ENCODE results near the gene ANKRD29. TPM values are rescaled to one million over a fixed set of nuclear protein-coding genes. Genes with fewer than 3 reads are reported as not detected.

The ANKRD29 gene
- total RNA-seq, 1 experiment from 2014 or later: 12.3 TPM

DNA sequence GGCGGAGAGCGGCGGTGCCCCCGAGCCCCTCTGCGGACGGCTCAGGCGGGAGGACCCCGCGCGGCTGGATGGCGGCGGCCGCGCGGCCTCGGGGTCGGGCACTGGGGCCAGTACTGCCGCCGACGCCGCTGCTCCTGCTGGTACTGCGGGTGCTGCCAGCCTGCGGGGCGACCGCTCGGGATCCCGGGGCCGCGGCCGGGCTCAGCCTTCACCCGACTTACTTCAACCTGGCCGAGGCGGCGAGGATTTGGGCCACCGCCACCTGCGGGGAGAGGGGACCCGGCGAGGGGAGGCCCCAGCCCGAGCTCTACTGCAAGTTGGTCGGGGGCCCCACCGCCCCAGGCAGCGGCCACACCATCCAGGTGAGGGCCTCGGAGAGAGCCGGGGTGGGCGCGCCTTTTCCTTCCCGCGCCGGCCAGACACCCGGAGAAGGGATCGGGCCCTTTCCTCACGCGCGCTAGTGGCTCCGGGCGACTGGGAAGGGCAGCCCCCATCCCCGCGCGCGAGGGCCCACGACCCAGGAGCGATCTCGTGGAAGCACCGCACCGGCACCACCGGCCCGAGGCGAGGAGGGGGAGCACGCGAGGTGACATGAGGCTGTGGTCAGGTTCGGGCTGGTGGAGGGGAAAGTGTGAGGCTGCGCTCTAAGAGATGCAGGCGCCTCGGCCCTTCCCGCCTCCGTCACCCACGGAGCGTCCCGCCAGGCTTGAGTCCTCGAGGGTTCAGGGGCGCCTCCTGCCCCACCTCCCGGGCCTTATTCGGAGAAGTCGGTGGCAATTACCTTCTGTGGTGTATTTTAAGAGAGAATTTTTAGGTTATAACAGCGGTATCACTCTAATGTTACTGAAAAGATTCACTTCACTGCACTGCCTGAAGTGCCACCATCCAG lies 27.1 kb upstream of the ANKRD29 start:
- DNase-seq: no peak
- Histone ChIP-seq H3K4me3 (peak overlapping the region; percentile 63), H3K36me3 (peaks cover 12% of the 10 kb centered on the region), H3K27me3 (no peaks in the 10 kb centered on the region), H3K9me3 (no peaks in the 10 kb centered on the region)

DNA sequence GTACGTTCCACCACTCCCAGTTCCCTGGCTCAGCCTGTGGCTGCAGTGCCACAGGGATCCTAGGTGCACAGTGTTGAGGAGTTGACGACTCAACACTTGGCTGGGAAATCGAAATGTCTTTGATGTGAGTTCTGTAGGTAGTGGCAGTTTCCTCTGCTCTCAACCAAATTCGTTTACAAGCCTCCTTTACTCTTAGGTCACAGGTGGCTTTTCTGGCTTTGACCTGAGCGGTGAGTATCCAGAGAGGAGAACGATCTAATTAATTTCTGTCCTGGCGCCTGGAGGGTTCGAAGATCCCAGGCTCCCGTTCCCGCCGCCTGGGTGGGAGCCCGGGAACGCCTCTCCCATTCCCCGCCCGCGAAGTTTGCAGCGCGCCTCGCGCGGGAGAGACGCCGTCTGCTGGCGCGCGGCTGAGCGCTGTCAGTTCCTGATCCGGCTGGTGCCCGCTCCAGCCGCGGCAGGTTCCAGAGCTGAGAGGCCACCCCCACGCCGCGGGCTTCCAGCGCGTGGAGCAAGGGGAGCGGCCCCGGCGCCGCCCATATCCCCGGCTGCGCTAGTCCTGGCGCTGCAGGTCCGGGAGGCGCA lies 26.4 kb upstream of the ANKRD29 start, which contains the start of gene LAMA3:
Gene LAMA3, plus strand, starts transcription at position 423 of the 585 bp plus-strand sequence. CDS start 231 bp downstream, outside the sequence.
- peak; percentile 80 for DNase-seq
- H3K27me3 ChIP-seq: no peaks in the 10 kb centered on the region
- H3K4me3 ChIP-seq: peak within 1 kb of the TSS; percentile 63
- H3K36me3 ChIP-seq: peaks cover 6% of the 10 kb centered on the region
- H3K9me3 ChIP-seq: no peaks in the 10 kb centered on the region

DNA sequence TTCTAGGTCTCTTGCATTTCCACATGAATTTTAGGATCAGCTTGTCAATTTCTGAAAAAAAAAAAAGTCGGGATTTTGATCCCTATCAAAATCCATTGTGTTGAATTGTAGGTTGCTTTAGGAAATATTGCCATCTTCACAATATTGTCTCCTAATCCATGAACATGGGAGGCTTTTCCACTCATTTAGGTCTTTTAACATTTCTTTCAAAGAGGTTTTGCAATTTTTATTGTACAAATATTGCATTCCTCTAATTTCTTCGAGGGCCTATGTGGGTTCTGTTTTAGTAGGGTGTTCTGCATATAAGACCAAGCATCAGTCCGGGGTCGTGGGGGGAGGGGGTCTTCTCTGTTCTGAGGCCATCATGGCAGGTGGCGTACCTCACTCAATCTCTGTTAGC lies 25.8 kb upstream of the ANKRD29 start:
- DNase-seq: no peak
- peak overlapping the region; percentile 63 for H3K4me3 ChIP-seq
- H3K36me3 ChIP-seq: peaks cover under 1% of the 10 kb centered on the region

DNA sequence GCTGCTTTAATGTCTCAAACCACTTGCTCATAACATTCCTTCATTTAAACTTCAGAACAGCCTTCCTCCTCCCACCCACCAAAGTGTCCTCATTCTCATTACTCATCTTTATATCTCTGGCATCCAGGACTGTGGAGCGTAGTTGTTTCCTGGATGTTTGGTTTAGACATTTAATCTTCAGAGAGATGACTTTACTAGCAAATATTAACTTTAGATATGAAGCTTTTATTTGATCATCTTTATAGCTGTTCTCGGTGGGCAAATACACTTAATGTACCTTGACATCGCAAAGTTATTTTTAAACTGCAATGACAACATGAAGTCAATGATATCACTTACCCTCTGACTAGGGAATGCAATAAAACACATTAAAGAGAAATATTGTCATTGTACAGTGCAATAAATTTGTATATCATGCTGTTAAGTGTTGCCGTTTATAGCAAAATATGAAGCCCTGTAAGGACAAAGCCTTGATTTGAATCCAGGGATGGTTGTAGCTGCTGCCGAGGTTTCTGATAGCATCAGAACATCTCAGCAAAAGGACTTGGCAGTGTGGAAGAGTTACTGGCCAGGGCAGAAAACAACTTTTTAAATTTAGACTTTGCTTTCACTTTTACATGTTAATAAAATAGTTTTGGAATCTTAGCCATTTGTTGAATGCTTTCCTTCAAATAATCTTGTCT lies 21.9 kb upstream of the ANKRD29 start:
- H3K4me3 ChIP-seq: peak overlapping the region; percentile 1; the same call in 1 of the 2 replicates
- H3K36me3 ChIP-seq: no peaks in the 10 kb centered on the region
- no peaks in the 10 kb centered on the region for H3K27me3 ChIP-seq
- peak; percentile 39 for DNase-seq
- no peaks in the 10 kb centered on the region for H3K9me3 ChIP-seq

More for the DNA sequence above, 25.8 kb upstream of the ANKRD29 start:
- no peaks in the 10 kb centered on the region for H3K9me3 ChIP-seq
- H3K27me3 ChIP-seq: no peaks in the 10 kb centered on the region

DNA sequence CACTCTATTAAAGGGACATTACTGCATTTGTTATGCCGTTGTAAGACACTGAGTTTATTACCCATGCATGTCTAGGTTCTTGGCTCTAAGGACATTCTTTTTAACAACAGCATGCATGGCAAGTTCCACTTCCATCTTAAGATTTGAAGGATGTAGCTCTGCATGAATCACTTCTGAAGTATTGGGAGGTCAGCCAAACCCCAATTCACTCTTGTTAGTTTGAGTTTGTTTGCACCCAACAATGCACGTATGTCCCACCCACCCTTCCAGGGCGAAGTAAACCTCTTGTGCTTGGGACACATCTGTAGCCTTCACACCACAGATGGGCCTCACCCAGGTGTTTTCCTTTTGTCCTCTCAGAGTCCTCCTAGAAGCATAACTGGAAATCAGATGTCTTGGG lies 21.0 kb upstream of the ANKRD29 start:
- DNase-seq: peak; percentile 31
- Histone ChIP-seq H3K36me3 (no peaks in the 10 kb centered on the region), H3K27me3 (no peaks in the 10 kb centered on the region), H3K9me3 (no peaks in the 10 kb centered on the region; the same call in 1 of the 2 replicates), H3K4me3 (no peak overlapping the region)

DNA sequence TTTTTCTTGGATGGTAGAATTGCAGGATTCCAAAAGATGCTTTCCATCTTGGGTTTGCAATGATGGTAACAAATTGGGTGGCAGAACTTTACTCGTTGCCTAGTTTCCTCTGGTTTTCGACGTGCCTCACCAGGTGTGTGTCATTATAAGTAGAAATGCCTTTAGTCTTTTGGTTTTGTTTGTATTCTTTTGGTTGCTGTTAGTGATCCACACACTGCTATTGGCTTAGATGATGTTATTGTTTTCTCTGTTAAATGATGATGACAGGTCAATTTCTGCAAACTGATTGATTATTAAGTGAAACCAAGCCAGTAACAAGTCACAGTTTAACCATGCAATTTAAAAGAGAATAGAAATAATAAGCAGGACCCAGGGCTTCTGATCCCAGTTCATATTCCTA lies 20.4 kb upstream of the ANKRD29 start:
- Histone ChIP-seq H3K27me3 (no peaks in the 10 kb centered on the region), H3K36me3 (no peaks in the 10 kb centered on the region), H3K9me3 (no peaks in the 10 kb centered on the region; the same call in 1 of the 2 replicates), H3K4me3 (no peak overlapping the region)
- no peak for DNase-seq

DNA sequence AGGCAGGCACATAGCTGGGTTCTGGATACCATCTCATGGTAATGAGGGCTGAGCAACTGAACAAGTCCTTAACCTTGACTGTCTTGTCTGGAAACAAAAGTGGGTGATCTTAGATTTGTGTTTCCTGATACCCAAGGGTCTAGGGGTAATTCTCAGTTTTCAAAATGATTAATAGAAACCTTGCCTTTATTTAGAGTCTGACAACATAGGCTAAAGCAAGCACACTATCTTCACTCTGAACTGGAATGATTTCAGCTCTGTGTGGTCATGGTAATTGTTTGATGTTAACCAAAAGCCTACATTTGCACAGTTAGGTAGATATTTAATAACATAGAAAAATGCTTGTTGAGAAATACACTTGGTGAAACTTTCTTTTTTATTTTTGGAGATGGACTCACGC lies 19.8 kb upstream of the ANKRD29 start:
- no peak for DNase-seq
- H3K9me3 ChIP-seq: no peaks in the 10 kb centered on the region; the same call in 1 of the 2 replicates
- H3K36me3 ChIP-seq: no peaks in the 10 kb centered on the region
- H3K27me3 ChIP-seq: no peaks in the 10 kb centered on the region
- no peak overlapping the region for H3K4me3 ChIP-seq

DNA sequence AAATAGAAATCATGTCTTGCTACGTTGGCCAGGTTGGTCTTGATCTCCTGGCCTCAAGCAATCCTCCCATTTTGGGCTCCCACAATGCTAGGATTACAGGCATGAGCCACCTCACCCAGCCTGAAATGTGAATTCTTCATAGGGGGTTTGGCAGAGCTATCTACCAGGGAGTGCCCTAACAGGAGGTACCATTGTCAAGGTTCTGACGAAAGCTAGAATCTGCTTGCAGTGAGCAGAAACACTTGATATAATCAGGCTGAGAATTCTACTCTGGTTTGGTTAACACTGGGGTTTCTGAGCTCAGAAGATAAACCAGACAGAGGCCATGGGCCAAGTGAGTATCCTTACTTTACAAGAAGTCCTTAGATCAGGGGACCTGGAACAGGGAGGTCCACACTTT lies 19.3 kb upstream of the ANKRD29 start:
- no peak for DNase-seq
- no peaks in the 10 kb centered on the region for H3K36me3 ChIP-seq
- no peaks in the 10 kb centered on the region for H3K27me3 ChIP-seq
- H3K4me3 ChIP-seq: no peak overlapping the region
- H3K9me3 ChIP-seq: no peaks in the 10 kb centered on the region; the same call in 1 of the 2 replicates

DNA sequence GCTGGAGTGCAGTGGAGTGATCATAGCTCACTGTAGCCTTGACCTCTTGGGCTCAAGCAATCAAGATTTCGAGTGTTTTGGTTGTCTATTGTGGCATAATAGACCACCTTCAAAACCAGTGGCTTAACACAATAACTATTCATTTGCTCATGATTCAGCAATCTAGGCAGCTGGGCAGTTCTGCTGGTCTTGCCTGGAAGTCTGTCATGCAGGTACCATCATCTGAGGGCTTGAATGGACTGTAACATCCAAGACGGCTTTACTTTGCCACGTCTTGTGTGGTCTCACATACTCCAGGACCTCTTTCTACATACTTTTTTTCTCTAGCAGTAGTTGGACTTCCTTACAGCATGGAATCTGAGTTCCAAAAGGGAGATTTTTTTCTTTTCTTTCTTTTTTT lies 13.2 kb upstream of the ANKRD29 start:
- Histone ChIP-seq H3K9me3 (no peaks in the 10 kb centered on the region; the same call in 1 of the 2 replicates), H3K4me3 (no peak overlapping the region), H3K27me3 (no peaks in the 10 kb centered on the region), H3K36me3 (no peaks in the 10 kb centered on the region)
- no peak for DNase-seq

DNA sequence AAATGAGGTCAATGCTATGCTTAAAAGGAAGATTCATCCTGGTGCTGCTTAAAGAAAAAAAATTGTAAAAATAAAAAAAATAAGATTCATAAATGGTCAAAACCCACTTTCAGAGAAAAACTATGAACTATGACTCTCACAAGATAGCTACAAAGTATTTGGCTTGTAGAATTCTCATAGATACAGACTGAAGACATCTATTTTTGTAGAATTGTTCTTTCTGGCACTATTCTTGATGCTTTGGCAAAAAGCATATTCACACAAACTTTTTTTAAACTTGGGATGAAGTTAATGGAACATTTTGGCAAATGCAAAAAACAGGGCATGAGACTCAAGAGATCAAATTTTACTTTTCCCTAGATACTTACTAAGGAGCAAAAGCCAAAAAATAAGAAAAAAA lies 12.5 kb upstream of the ANKRD29 start:
- Histone ChIP-seq H3K4me3 (no peak overlapping the region), H3K27me3 (no peaks in the 10 kb centered on the region), H3K9me3 (no peaks in the 10 kb centered on the region; the same call in 1 of the 2 replicates), H3K36me3 (no peaks in the 10 kb centered on the region)
- no peak for DNase-seq

DNA sequence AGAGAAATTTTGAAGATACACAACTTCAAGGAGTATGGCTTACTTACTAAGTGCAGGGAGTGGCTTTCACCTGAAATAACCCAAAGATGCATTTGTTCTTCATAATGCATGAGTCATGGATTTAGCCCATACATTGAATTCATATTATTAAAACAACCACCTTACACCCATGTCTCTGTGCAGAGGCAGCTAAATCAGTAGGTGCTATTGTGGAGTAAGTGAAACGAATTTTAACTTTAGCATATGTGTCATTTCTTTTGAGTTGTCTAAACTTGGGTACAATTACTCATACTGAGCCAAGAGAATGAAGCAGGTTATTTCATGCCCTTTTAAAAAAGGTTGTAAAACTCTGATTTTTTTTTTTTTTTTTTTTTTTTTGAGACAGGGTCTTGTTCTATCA lies 11.0 kb upstream of the ANKRD29 start:
- no peaks in the 10 kb centered on the region; the same call in 1 of the 2 replicates for H3K9me3 ChIP-seq
- no peaks in the 10 kb centered on the region for H3K36me3 ChIP-seq
- no peak overlapping the region for H3K4me3 ChIP-seq
- H3K27me3 ChIP-seq: no peaks in the 10 kb centered on the region
- DNase-seq: no peak

DNA sequence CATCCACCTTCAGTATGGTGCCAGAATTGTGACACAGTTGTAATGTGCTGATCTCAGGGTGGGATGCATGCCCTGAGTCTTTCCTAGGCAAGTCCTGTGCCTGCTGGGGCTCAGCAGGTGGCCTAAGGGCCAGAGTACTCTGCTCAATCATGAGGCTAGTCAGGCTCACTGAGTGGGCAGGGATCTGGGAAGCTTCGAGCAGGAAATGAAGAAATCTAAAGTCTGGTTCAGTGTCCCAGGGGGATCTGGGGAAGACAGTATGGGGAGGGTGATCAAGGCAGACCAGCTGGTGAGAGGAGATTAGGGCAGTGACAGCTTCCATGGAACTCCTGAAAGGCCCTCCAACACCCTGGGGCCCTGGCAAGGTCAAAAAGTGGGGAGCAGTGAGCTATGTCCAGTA lies 8.9 kb upstream of the ANKRD29 start:
- Histone ChIP-seq H3K4me3 (no peak overlapping the region), H3K36me3 (no peaks in the 10 kb centered on the region), H3K27me3 (no peaks in the 10 kb centered on the region), H3K9me3 (no peaks in the 10 kb centered on the region)
- peak; percentile 59 for DNase-seq

DNA sequence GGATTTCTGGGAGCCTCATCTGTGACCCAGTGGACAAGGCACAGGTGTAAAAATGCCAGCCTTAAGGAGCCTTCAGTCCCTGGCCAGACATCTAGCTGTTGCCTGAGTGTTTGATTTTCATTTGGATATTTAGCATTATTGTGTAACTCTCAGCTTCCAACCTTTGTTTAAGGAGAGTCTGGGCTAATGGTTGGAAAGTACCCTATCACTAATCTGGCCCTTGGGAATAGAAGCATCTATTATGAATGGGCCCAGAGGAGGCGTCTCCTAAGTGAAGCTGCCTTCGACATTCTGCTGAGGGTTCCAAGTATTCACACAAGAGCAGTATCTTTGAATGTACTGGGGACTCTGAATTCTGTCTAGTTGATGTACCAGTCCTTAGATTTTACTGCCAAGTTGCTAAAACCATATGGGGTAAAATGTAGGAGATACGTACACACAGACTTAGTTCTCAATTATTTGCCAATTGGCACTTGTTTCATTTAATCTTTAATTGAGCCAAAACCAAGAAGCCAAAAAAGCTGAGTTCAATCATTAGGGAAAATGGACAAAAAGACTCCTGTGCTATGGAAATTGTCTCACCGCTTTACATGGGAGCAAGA lies 7.2 kb upstream of the ANKRD29 start:
- no peak overlapping the region for H3K4me3 ChIP-seq
- H3K36me3 ChIP-seq: no peaks in the 10 kb centered on the region
- H3K27me3 ChIP-seq: no peaks in the 10 kb centered on the region
- H3K9me3 ChIP-seq: no peaks in the 10 kb centered on the region
- no peak for DNase-seq

DNA sequence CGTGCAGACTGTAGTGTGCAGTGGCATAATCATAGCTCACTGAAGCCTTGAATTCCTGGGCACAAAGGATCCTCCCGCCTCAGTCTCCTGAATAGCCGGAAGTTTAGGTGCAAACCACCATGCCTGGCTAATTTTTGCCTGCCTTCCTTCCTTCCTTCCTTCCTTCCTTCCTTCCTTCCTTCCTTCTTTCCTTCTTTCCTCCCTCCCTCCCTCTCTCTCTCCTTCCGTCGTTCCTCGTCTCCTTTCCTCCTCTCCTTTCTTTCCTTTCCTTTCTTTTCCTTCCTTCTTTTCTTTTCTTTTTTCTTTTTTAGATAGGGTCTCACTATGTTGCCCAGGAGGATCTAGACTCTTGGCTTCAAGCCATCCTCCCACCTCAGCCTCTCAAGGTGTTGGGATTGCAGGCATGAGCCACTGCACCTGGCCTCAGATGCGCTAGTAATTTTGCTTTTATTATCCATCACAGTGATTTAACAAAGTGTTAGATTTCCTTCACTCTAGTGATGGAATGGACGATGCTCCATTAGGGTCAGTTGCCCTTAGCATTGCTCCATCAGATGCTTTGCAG lies 6.6 kb upstream of the ANKRD29 start:
- Histone ChIP-seq H3K4me3 (no peak overlapping the region), H3K36me3 (no peaks in the 10 kb centered on the region), H3K27me3 (no peaks in the 10 kb centered on the region), H3K9me3 (no peaks in the 10 kb centered on the region)
- no peak for DNase-seq

DNA sequence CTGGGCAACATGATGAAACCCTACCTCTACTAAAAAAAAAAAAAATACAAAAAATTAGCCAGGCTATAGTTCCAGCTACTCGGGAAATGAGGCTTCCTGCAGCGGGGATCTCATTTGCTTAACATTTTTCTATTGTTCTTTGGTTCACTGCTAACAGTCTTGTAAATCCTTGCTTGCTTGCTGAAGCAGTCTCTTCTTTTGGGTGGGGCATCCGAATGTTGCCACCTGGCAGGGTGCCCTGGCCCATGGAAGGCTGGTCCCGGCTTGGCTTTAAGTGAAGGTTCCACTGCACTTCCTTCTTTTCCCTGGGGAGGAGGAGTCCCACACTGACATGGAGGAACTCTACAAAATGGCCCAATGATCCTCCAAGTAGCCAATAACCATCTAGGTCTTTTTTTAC lies 6.0 kb upstream of the ANKRD29 start:
- peak; percentile 55 for DNase-seq
- no peaks in the 10 kb centered on the region for H3K9me3 ChIP-seq
- H3K27me3 ChIP-seq: no peaks in the 10 kb centered on the region
- H3K4me3 ChIP-seq: no peak overlapping the region
- H3K36me3 ChIP-seq: no peaks in the 10 kb centered on the region

DNA sequence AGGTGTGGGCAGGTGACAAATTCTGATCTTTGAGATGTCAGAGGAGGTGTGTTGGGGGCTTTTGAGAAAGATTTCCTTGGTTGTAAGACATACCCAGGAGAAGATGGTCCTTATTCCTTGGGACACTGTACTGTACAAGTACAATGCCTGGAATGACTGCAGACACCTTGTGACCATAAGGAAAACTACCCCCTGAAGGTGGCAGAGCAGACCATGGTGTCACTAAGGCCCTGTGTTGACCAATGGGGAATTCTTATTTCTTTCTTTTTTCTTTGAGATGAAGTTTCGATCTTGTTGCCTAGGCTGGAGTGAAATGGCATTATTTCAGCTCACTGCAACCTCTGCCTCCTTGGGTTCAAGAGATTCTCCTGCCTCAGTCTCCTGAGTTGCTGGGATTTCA lies 4.4 kb upstream of the ANKRD29 start:
- Histone ChIP-seq H3K4me3 (no peak overlapping the region), H3K9me3 (no peaks in the 10 kb centered on the region), H3K36me3 (no peaks in the 10 kb centered on the region), H3K27me3 (no peaks in the 10 kb centered on the region)
- no peak for DNase-seq

Measured in MG63 (cell line).